ENCODE measurements around the gene TMEM247.
A peak's percentile ranks its signal among the peaks of the same experiment; 100 is the strongest.
"Not testable (repeated sequence)": the region's sequence is repeated elsewhere in the genome, so short reads cannot be mapped to it uniquely, and the experiment has no call there.

The TMEM247 gene

DNA sequence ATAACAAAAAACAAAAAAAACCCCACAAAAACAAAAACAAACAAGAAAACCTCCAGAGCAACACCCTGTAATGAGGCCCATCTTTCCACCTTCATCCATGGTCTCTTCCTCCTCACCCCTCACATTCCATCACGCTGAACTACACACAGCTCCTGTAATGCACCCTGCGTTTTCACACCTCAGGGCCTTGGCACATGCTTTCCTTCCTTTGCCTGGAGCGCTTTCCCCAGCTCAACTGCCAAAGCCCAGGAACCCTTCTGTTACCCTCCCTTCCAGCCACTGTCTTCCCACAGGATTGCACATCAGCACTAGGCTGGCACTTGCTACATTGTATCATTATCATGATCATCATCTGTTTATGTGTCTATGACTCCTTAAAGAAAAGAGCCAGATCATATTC lies 29.4 kb downstream of the TMEM247 start:
- Mint-ChIP-seq H3K4me1 (peaks cover 23% of the 10 kb centered on the region), H3K4me3 (no peak overlapping the region), H3K27ac (no peak overlapping the region), H3K9me3 (no peaks in the 10 kb centered on the region), H3K36me3 (no peaks in the 10 kb centered on the region)
- ATAC-seq (no peak), DNase-seq (ENCODE audit: low spot score in 2 of 2) (peak in 1 of 2 donors; percentile 18)

GRCh38 chr2:46509804-46510203 lies 30.4 kb downstream of the TMEM247 start:
- no peak for DNase-seq (ENCODE audit: low spot score in 2 of 2)
- H3K27ac Mint-ChIP-seq, result no peak overlapping the region

GRCh38 chr2:46510598-46511177 lies 31.3 kb downstream of the TMEM247 start:
- ATAC-seq (no peak), DNase-seq (ENCODE audit: low spot score in 2 of 2) (peak in 1 of 2 donors; percentile 40)
- Mint-ChIP-seq H3K9me3 (peaks cover 12% of the 10 kb centered on the region), H3K4me3 (no peak overlapping the region), H3K4me1 (peaks cover 22% of the 10 kb centered on the region), H3K27ac (no peak overlapping the region), H3K36me3 (no peaks in the 10 kb centered on the region)

More at GRCh38 chr2:46509804-46510203, 30.4 kb downstream of the TMEM247 start:
- Mint-ChIP-seq H3K36me3 (no peaks in the 10 kb centered on the region), H3K4me1 (peaks cover 23% of the 10 kb centered on the region), H3K9me3 (peaks cover 5% of the 10 kb centered on the region), H3K4me3 (no peak overlapping the region)
- no peak for ATAC-seq

- ATAC-seq, result no peak
- Mint-ChIP-seq H3K4me1 (peaks cover 11% of the 10 kb centered on the region), H3K27ac (no peak overlapping the region), H3K9me3 (peaks cover 18% of the 10 kb centered on the region), H3K4me3 (no peak overlapping the region), H3K36me3 (no peaks in the 10 kb centered on the region)
- peak in 1 of 2 donors; percentile 20 for DNase-seq (ENCODE audit: low spot score in 2 of 2)
These were observed 32.8 kb downstream of the TMEM247 start for GRCh38 chr2:46512185-46512584.

DNA sequence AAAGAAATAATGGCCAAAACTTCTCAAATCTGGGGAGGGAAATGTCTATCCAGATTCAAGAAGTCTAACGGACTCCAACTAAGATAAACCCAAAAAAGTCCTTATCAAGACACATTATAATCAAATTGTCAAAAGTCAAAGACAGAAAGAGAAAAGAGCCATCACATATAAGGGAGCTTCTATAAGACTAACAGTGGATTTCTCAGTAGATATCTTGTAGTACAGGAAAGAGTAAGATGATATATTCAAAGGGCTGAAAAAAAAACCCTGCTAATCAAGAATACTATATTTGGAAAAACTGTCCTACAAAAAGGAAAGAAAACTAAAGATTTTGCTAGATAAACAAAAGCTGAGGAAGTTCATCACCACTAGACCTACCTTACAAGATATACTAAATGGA lies 35.4 kb downstream of the TMEM247 start:
- peaks cover 18% of the 10 kb centered on the region for H3K9me3 Mint-ChIP-seq
- ATAC-seq (no peak), DNase-seq (ENCODE audit: low spot score in 2 of 2) (no peak)
- H3K4me1 Mint-ChIP-seq, result no peaks in the 10 kb centered on the region
- no peak overlapping the region for H3K4me3 Mint-ChIP-seq
- no peak overlapping the region for H3K27ac Mint-ChIP-seq
- no peaks in the 10 kb centered on the region for H3K36me3 Mint-ChIP-seq

GRCh38 chr2:46517485-46517884 lies 38.1 kb downstream of the TMEM247 start:
- peaks cover 18% of the 10 kb centered on the region for H3K9me3 Mint-ChIP-seq
- no peak overlapping the region for H3K4me3 Mint-ChIP-seq
- no peak overlapping the region for H3K27ac Mint-ChIP-seq
- ATAC-seq (no peak), DNase-seq (ENCODE audit: low spot score in 2 of 2) (no peak)
- H3K36me3 Mint-ChIP-seq, result no peaks in the 10 kb centered on the region
- no peaks in the 10 kb centered on the region for H3K4me1 Mint-ChIP-seq

DNA sequence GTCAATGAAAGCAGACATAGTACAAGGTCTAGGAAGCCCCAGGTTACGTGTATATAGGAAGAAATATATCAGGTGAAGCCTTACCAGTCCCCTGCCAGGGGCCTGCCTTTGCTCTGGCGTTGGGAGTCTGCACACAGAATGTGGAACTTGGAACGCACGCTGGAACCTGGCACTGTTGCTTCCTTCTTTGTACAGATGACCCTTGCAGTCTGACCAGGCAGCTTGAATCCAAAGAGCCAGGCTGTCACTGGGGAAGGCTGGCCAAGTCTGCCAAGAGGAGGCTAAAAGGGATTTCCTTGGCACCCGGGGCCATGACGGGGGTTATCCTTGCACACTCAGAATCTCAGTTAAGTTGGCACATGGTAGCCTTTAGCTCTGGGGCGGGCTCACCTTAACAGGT lies 39.5 kb downstream of the TMEM247 start:
- Mint-ChIP-seq H3K27ac (no peak overlapping the region), H3K4me3 (no peak overlapping the region), H3K36me3 (no peaks in the 10 kb centered on the region), H3K9me3 (peaks cover 18% of the 10 kb centered on the region), H3K4me1 (no peaks in the 10 kb centered on the region)
- peak in 1 of 2 donors; percentile 40 for DNase-seq (ENCODE audit: low spot score in 2 of 2)
- ATAC-seq, result no peak

DNA sequence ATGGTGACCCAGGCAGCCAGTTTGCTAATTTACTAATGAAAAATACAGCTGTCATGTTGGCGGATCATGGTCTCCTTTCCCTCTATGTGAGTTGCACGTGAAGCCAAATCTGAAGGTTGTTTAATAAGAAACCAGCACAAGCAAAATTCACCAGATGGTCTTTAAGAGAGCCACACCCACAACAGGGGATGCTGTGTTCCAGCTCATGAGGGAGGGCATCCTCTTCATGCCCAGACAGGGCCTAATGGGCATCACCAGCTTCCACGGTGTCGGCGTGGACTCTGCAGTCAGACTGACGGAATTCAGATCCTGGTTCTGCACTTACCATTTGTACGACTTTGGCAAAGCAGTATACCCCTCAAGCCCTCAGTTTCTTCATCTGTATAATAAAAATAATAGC lies 39.9 kb downstream of the TMEM247 start:
- peaks cover 17% of the 10 kb centered on the region for H3K9me3 Mint-ChIP-seq
- no peak overlapping the region for H3K27ac Mint-ChIP-seq
- ATAC-seq (no peak), DNase-seq (ENCODE audit: low spot score in 2 of 2) (peak in 1 of 2 donors; percentile 26)
- no peaks in the 10 kb centered on the region for H3K4me1 Mint-ChIP-seq
- no peak overlapping the region for H3K4me3 Mint-ChIP-seq
- H3K36me3 Mint-ChIP-seq, result no peaks in the 10 kb centered on the region

DNA sequence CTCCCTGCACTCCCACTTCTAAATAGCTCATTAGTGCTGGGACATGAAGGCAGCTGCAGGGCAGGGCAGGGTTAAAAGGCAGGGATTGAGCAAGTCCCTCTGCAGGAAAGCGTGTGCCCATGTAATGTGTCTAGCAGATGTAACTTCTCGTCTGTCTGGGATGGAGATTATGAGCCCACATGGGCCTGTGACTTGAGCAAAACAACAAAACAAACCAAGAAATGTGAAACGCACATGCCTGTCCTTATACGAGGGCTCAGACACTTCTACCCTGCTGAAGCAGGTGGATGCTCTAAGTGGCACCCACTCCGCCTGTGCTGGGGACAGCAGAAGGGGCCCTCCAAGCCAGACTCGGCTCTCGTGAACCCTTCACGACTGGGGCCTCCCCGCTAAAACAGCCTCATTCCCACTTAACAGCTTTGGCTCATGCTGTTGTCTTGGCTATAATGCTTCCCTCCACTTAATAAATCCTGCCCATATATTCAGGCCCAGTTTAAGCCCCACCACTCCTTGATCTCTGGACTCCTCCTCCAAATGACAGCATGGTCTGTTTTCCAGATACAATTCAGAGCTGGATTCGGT lies 40.9 kb downstream of the TMEM247 start:
- H3K9me3 Mint-ChIP-seq, result peaks cover 10% of the 10 kb centered on the region
- no peak for ATAC-seq
- no peak overlapping the region for H3K4me3 Mint-ChIP-seq
- H3K36me3 Mint-ChIP-seq, result no peaks in the 10 kb centered on the region
- no peaks in the 10 kb centered on the region for H3K4me1 Mint-ChIP-seq
- H3K27ac Mint-ChIP-seq, result no peak overlapping the region
- DNase-seq (ENCODE audit: low spot score in 2 of 2), result peak in 1 of 2 donors; percentile 41

GRCh38 chr2:46521215-46521683 lies 41.9 kb downstream of the TMEM247 start:
- Mint-ChIP-seq H3K36me3 (no peaks in the 10 kb centered on the region), H3K4me3 (no peak overlapping the region), H3K9me3 (no peaks in the 10 kb centered on the region), H3K27ac (no peak overlapping the region), H3K4me1 (no peaks in the 10 kb centered on the region)
- ATAC-seq, result peak; percentile 36
- DNase-seq (ENCODE audit: low spot score in 2 of 2), result peak in 1 of 2 donors; percentile 33

DNA sequence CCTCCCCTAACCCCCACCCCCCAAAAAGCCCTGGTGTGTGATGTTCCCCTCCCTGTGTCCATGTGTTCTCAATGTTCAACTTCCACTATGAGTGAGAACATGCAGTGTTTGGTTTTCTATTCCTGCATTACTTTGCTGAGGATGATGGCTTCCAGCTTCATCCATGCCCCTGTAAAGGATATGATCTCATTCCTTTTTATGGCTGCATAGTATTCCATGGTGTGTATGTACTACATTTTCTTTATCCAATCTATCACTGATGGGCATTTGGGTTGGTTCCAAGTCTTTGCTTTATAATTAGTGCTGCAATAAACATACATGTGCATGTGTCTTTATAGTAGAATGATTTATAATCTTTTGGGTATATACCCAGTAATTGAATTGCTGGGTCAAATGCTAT lies 43.0 kb downstream of the TMEM247 start:
- H3K9me3 Mint-ChIP-seq; H3K36me3 Mint-ChIP-seq; H3K27ac Mint-ChIP-seq; DNase-seq (ENCODE audit: low spot score in 2 of 2); H3K4me3 Mint-ChIP-seq; H3K4me1 Mint-ChIP-seq; ATAC-seq: not testable (repeated sequence)

- Mint-ChIP-seq H3K27ac (no peak overlapping the region), H3K4me3 (no peak overlapping the region), H3K9me3 (no peaks in the 10 kb centered on the region), H3K4me1 (no peaks in the 10 kb centered on the region), H3K36me3 (no peaks in the 10 kb centered on the region)
- ATAC-seq (no peak), DNase-seq (ENCODE audit: low spot score in 2 of 2) (no peak)
These were observed 46.3 kb downstream of the TMEM247 start for GRCh38 chr2:46525522-46526155.

DNA sequence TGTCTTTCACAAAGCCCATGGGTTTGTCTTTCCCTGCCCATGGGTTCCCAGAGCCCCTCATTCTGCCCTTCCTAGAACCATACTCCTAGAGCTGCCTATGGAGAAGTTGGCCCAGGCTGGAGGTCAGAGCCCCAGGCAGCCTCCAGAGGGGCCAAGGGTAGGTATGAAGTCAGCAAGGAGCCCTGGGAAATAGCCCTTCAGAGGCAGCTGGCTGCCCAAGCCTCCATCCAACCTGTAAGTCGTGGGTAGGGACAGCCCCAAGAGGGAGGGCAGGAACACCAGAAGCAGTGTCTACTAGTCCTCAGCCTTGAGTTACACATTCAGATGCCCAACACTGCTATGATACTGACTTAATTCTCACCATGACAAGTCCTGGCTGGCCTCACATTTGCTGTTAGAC lies 49.5 kb downstream of the TMEM247 start:
- DNase-seq (ENCODE audit: low spot score in 2 of 2) (no peak), ATAC-seq (no peak)
- H3K9me3 Mint-ChIP-seq, result no peaks in the 10 kb centered on the region
- no peak overlapping the region for H3K27ac Mint-ChIP-seq
- no peaks in the 10 kb centered on the region for H3K36me3 Mint-ChIP-seq
- no peak overlapping the region for H3K4me3 Mint-ChIP-seq
- no peaks in the 10 kb centered on the region for H3K4me1 Mint-ChIP-seq

GRCh38 chr2:46530639-46531038 lies 51.3 kb downstream of the TMEM247 start:
- no peaks in the 10 kb centered on the region for H3K9me3 Mint-ChIP-seq
- H3K27ac Mint-ChIP-seq, result no peak overlapping the region
- H3K4me1 Mint-ChIP-seq, result peaks cover 17% of the 10 kb centered on the region
- no peak overlapping the region for H3K4me3 Mint-ChIP-seq
- no peak for ATAC-seq
- H3K36me3 Mint-ChIP-seq, result no peaks in the 10 kb centered on the region
- no peak for DNase-seq (ENCODE audit: low spot score in 2 of 2)

- H3K4me1 Mint-ChIP-seq, result peaks cover 29% of the 10 kb centered on the region
These were observed 52.5 kb downstream of the TMEM247 start for GRCh38 chr2:46531863-46532262.

More at GRCh38 chr2:46531863-46532262, 52.5 kb downstream of the TMEM247 start:
- Mint-ChIP-seq H3K27ac (no peak overlapping the region), H3K9me3 (no peaks in the 10 kb centered on the region), H3K36me3 (no peaks in the 10 kb centered on the region), H3K4me3 (no peak overlapping the region)
- no peak for DNase-seq (ENCODE audit: low spot score in 2 of 2)
- ATAC-seq, result no peak

Data from stimulated activated effector memory CD8-positive, alpha-beta T cell treated with anti-CD3 and anti-CD28 coated beads, Interleukin-12 subunit alpha, Interleukin-12 subunit beta, amount 100 ng/mL, for 72 hours (primary cell).